Tibial nerve (tissue), 4 donors: ENCODE results near the gene PHETA1. TPM values are rescaled to one million over a fixed set of nuclear protein-coding genes. Genes with fewer than 3 reads are reported as not detected.

Experiments
- DNase-seq, 2 donors: peaks; one replicate each; pipeline ENCODE4 v3.0.0-alpha.2; 2019; ENCODE audit warnings: low spot score in 2 of 2
- H3K27ac ChIP-seq, 4 donors: fragments of 200-600 bp; sonication (generic) in 3 of 4; one replicate each; pipeline ENCODE4 v1.5.1; 2017 to 2019; ENCODE audit warnings: mild to moderate bottlenecking in 1 of 4
- H3K27me3 ChIP-seq, 2 donors: fragments of 200-600 bp; sonication (generic) in 1 of 2; one replicate each; pipeline versions ENCODE4 v1.5.1 to v1.6.0; 2017 to 2019
- H3K36me3 ChIP-seq, 3 donors: fragments of 200-600 bp; sonication (generic); one replicate each; pipeline ENCODE4 v1.5.1; 2018 to 2019
- H3K4me1 ChIP-seq, 4 donors: fragments of 200-600 bp; sonication (generic) in 3 of 4; one replicate each; pipeline ENCODE4 v1.5.1; 2017 to 2019
- H3K4me3 ChIP-seq, 4 donors: fragments of 200-600 bp; sonication (generic) in 3 of 4; one replicate each; pipeline ENCODE4 v1.5.1; 2017 to 2019; ENCODE audit warnings: mild to moderate bottlenecking in 1 of 4, moderate library complexity in 1 of 4
- H3K9me3 ChIP-seq, 4 donors: fragments of 200-600 bp; sonication (generic) in 3 of 4; one replicate each; pipeline ENCODE4 v1.5.1; 2017 to 2019
- CTCF ChIP-seq, 5 experiments: fragments of 200-600 bp in 3 of 5; fragments of 450-650 bp in 2 of 5; sonication (generic) in 3 of 5; IDR thresholded peaks; one replicate each; pipeline ENCODE4 v1.5.1; 2016 to 2019; ENCODE audit warnings: antibody characterized with exemption in 5 of 5, mild to moderate bottlenecking in 3 of 5, moderate library complexity in 2 of 5
- EP300 ChIP-seq, 2 donors: sonication (generic); formaldehyde crosslinking; IDR thresholded peaks; one replicate each; pipeline ENCODE4 v1.6.1; 2017; ENCODE audit warnings: antibody characterized with exemption in 2 of 2, mild to moderate bottlenecking in 1 of 2
- POLR2A ChIP-seq, 2 donors: fragments of 450-650 bp; IDR thresholded peaks; one replicate each; pipeline ENCODE4 v1.6.1; 2017; ENCODE audit warnings: antibody characterized with exemption in 2 of 2, mild to moderate bottlenecking in 2 of 2, moderate library complexity in 2 of 2
- WGBS, 2 donors: methylation state at CpG; one replicate each; pipeline ENCODE4 v1.1.5; 2018; 5-methylcytosine and 5-hydroxymethylcytosine counted together
- small RNA-seq: library from RNA; depleted of rRNA; stranded (forward); fragments of <200 nt; gene quantifications from one replicate; pipeline ENCODE3, GENCODE V24; 2016
- total RNA-seq, 4 donors: library from RNA; depleted of rRNA; stranded (reverse); fragments of >200 nt; gene quantifications; one replicate each; pipeline ENCODE4 v1.1.0, GENCODE V29; 2016

PHETA1 gene
- total RNA-seq, 4 donors from 2014 or later = 12.7 to 26.6 (median 18.3) TPM

GRCh38 chr12:111312708-111313107 is 56.2 kb downstream of the PHETA1 start:
- Histone ChIP-seq H3K4me3 (no peak overlapping the region), H3K27me3 (peaks cover 0 to 4% of the 10 kb centered on the region in 2 donors), H3K4me1 (no peaks in the 10 kb centered on the region), H3K27ac (no peak overlapping the region), H3K9me3 (no peaks in the 10 kb centered on the region), H3K36me3 (no peaks in the 10 kb centered on the region)
- TF ChIP-seq POLR2A (IDR thresholded peaks at IDR 0.05) (no peak), EP300 (IDR thresholded peaks at IDR 0.05) (no peak), CTCF (IDR thresholded peaks at IDR 0.05) (no peak)
- 69 to 83% methylated on average over 5 of the region's 5 CpGs for WGBS, 2 donors
- no peak for DNase-seq

- no peak overlapping the region for H3K27ac ChIP-seq
- WGBS, 2 donors = 86 to 87% methylated on average over 9 to 13 of the region's 13 CpGs
Observed at GRCh38 chr12:111312016-111312415, 56.9 kb downstream of the PHETA1 start.

GRCh38 chr12:111311011-111311410 is 57.9 kb downstream of the PHETA1 start:
- Histone ChIP-seq H3K9me3 (peaks cover 0 to 11% (median 0%) of the 10 kb centered on the region in 4 donors), H3K27me3 (peaks cover 0 to 4% of the 10 kb centered on the region in 2 donors), H3K4me1 (no peaks in the 10 kb centered on the region), H3K27ac (no peak overlapping the region), H3K36me3 (no peaks in the 10 kb centered on the region), H3K4me3 (no peak overlapping the region)
- no peak for DNase-seq
- no peak for TF ChIP-seq POLR2A (IDR thresholded peaks at IDR 0.05)
- no peak for TF ChIP-seq CTCF (IDR thresholded peaks at IDR 0.05)
- TF ChIP-seq EP300 (IDR thresholded peaks at IDR 0.05) = no peak
- 87 to 88% methylated on average over 4 of the region's 4 CpGs for WGBS, 2 donors

More at GRCh38 chr12:111312016-111312415, 56.9 kb downstream of the PHETA1 start:
- Histone ChIP-seq H3K36me3 (no peaks in the 10 kb centered on the region), H3K9me3 (peaks cover 0 to under 1% (median 0%) of the 10 kb centered on the region in 4 donors), H3K4me1 (no peaks in the 10 kb centered on the region), H3K27me3 (peaks cover 0 to 4% of the 10 kb centered on the region in 2 donors), H3K4me3 (no peak overlapping the region)
- no peak for DNase-seq
- TF ChIP-seq CTCF (IDR thresholded peaks at IDR 0.05) (no peak), EP300 (IDR thresholded peaks at IDR 0.05) (no peak), POLR2A (IDR thresholded peaks at IDR 0.05) (no peak)

Small RNA genes within 50 kb of the gene (small RNA-seq; reads per million reads assigned to genes)
- not detected for gene RNA5SP373

Other genes with a start within 250 kb of the PHETA1 start
- gene SH2B3, start 36.8 kb upstream of the PHETA1 start, total RNA-seq = 10 to 100 TPM; 21.4 to 79.8 (median 36.3) TPM
- 10 to 100 TPM; 50.3 to 84.3 (median 64.3) TPM for gene ATXN2, start 230.2 kb upstream of the PHETA1 start, total RNA-seq